Neural progenitor cell (in vitro differentiated cells): ENCODE data around the gene MBP. TPM values are rescaled to one million over a fixed set of nuclear protein-coding genes. Genes with fewer than 3 reads are reported as not detected.

ENCODE experiments used
- DNase-seq: peaks from one replicate; pipeline ENCODE4 v3.0.0-alpha.2; 2016; ENCODE audit warnings: low spot score
- H2AFZ ChIP-seq: fragments of 200-600 bp; sonication (generic); replicated peaks from 2 replicates; pipeline ENCODE4 v1.6.1; 2016; ENCODE audit warnings: antibody characterized with exemption
- H3F3A ChIP-seq: fragments of 200-600 bp; sonication (generic); 2 replicates; pipeline ENCODE4 v1.6.1; 2016; ENCODE audit warnings: antibody characterized with exemption, low read depth
- H3K27ac ChIP-seq: fragments of 200-600 bp; sonication (generic); 2 replicates; pipeline ENCODE4 v1.5.1; 2016; ENCODE audit warnings: mild to moderate bottlenecking
- H3K27me3 ChIP-seq: fragments of 200-600 bp; sonication (generic); 2 replicates; pipeline ENCODE4 v1.6.1; 2016; ENCODE audit warnings: mild to moderate bottlenecking, moderate library complexity
- H3K36me3 ChIP-seq: fragments of 200-600 bp; sonication (generic); 2 replicates; pipeline ENCODE4 v1.5.1; 2016
- H3K4me1 ChIP-seq: fragments of 200-600 bp; sonication (generic); 2 replicates; pipeline ENCODE4 v1.6.1; 2016; ENCODE audit warnings: mixed run types
- H3K4me2 ChIP-seq: fragments of 200-600 bp; sonication (generic); 2 replicates; pipeline ENCODE4 v1.6.1; 2016
- H3K4me3 ChIP-seq: fragments of 200-600 bp; sonication (generic); 2 replicates; pipeline ENCODE4 v1.5.1; 2016
- H3K79me2 ChIP-seq: fragments of 200-600 bp; sonication (generic); 2 replicates; pipeline ENCODE4 v1.6.1; 2016; ENCODE audit warnings: low read depth
- H3K9ac ChIP-seq: fragments of 200-600 bp; sonication (generic); 2 replicates; pipeline ENCODE4 v1.6.1; 2016
- H3K9me3 ChIP-seq: fragments of 200-600 bp; sonication (generic); 2 replicates; pipeline ENCODE4 v1.5.1; 2016; ENCODE audit warnings: low read depth
- H4K20me1 ChIP-seq: fragments of 200-600 bp; sonication (generic); 2 replicates; pipeline ENCODE4 v1.6.1; 2016; ENCODE audit warnings: low read depth
- H3K27ac Mint-ChIP-seq: 3 replicates; pipeline ENCODE4 v1.8.0; 2021; ENCODE audit warnings: mixed read lengths
- H3K27me3 Mint-ChIP-seq: 2 replicates; pipeline ENCODE4 v1.8.0; 2022; ENCODE audit warnings: low read depth, mild to moderate bottlenecking, inconsistent platforms, moderate library complexity, mixed read lengths; ENCODE audit not compliant: insufficient read depth
- H3K36me3 Mint-ChIP-seq: 3 replicates; pipeline ENCODE4 v1.8.0; 2021; ENCODE audit warnings: mixed read lengths
- H3K4me1 Mint-ChIP-seq: 3 replicates; pipeline ENCODE4 v1.8.0; 2021; ENCODE audit warnings: mixed read lengths
- H3K4me3 Mint-ChIP-seq: 3 replicates; pipeline ENCODE4 v1.8.0; 2021; ENCODE audit warnings: mild to moderate bottlenecking, moderate library complexity, mixed read lengths
- H3K9me3 Mint-ChIP-seq: 3 replicates; pipeline ENCODE4 v1.8.0; 2020; ENCODE audit warnings: mixed read lengths
- CTCF ChIP-seq: fragments of 200-600 bp; sonication (generic); IDR thresholded peaks from 2 replicates; pipeline ENCODE4 v1.5.1; 2017; ENCODE audit warnings: antibody characterized with exemption, mild to moderate bottlenecking
- EZH2 ChIP-seq: fragments of 200-600 bp; sonication (generic); IDR thresholded peaks from 2 replicates; pipeline ENCODE4 v1.6.1; 2017; ENCODE audit warnings: antibody characterized with exemption, mild to moderate bottlenecking, moderate library complexity
- EZH2phosphoT487 ChIP-seq: fragments of 200-600 bp; sonication (generic); IDR thresholded peaks from 2 replicates; pipeline ENCODE4 v1.6.1; 2017; ENCODE audit warnings: antibody characterized with exemption
- total RNA-seq: library from RNA; depleted of rRNA; stranded (reverse); fragments of >200 nt; gene quantifications from 2 replicates; pipeline ENCODE4 v1.2.3, GENCODE V29; 2015; ENCODE audit warnings: low replicate concordance

MBP gene
- total RNA-seq, 1 donor from 2014 or later, result 0.64 TPM

GRCh38 chr18:77025123-77025522 is 107.5 kb downstream of the MBP start:
- TF ChIP-seq EZH2 (no peak), CTCF (no peak), EZH2phosphoT487 (no peak)
- H3F3A ChIP-seq, result no peaks in the 10 kb centered on the region
- H3K4me2 ChIP-seq, result no peak overlapping the region
- Mint-ChIP-seq H3K27me3 (no peaks in the 10 kb centered on the region), H3K27ac (no peak overlapping the region), H3K9me3 (peaks cover 5% of the 10 kb centered on the region), H3K4me3 (no peak overlapping the region), H3K4me1 (peaks cover 7% of the 10 kb centered on the region), H3K36me3 (no peaks in the 10 kb centered on the region)
- no peaks in the 10 kb centered on the region for H3K27me3 ChIP-seq
- H4K20me1 ChIP-seq, result no peaks in the 10 kb centered on the region
- H3K4me3 ChIP-seq, result no peak overlapping the region
- DNase-seq, result no peak
- H3K9ac ChIP-seq, result no peak overlapping the region
- H3K36me3 ChIP-seq, result no peaks in the 10 kb centered on the region
- H3K4me1 ChIP-seq, result no peaks in the 10 kb centered on the region
- no peak overlapping the region for H2AFZ ChIP-seq
- no peaks in the 10 kb centered on the region for H3K9me3 ChIP-seq
- H3K79me2 ChIP-seq, result no peaks in the 10 kb centered on the region
- H3K27ac ChIP-seq, result no peak overlapping the region

- no peak overlapping the region for H3K4me2 ChIP-seq
- no peaks in the 10 kb centered on the region for H3K4me1 ChIP-seq
- TF ChIP-seq EZH2 (no peak), EZH2phosphoT487 (no peak), CTCF (no peak)
- Mint-ChIP-seq H3K27ac (no peak overlapping the region), H3K36me3 (no peaks in the 10 kb centered on the region), H3K9me3 (peaks cover 2% of the 10 kb centered on the region), H3K4me3 (no peak overlapping the region), H3K4me1 (peaks cover 6% of the 10 kb centered on the region), H3K27me3 (peaks cover 2% of the 10 kb centered on the region)
- H3F3A ChIP-seq, result no peaks in the 10 kb centered on the region
- no peaks in the 10 kb centered on the region for H4K20me1 ChIP-seq
- H3K4me3 ChIP-seq, result no peak overlapping the region
- no peak overlapping the region for H2AFZ ChIP-seq
- no peaks in the 10 kb centered on the region for H3K27me3 ChIP-seq
- no peaks in the 10 kb centered on the region for H3K9me3 ChIP-seq
- no peak overlapping the region for H3K9ac ChIP-seq
- no peaks in the 10 kb centered on the region for H3K79me2 ChIP-seq
- no peak for DNase-seq
- H3K36me3 ChIP-seq, result no peaks in the 10 kb centered on the region
- no peak overlapping the region for H3K27ac ChIP-seq
These were observed 108.1 kb downstream of the MBP start for GRCh38 chr18:77024476-77024875.

- Histone ChIP-seq H3K27ac (no peak overlapping the region), H3K4me1 (no peaks in the 10 kb centered on the region), H3F3A (no peaks in the 10 kb centered on the region), H3K36me3 (no peaks in the 10 kb centered on the region), H3K4me3 (no peak overlapping the region), H4K20me1 (no peaks in the 10 kb centered on the region), H3K9ac (no peak overlapping the region), H2AFZ (no peak overlapping the region), H3K9me3 (no peaks in the 10 kb centered on the region), H3K4me2 (no peak overlapping the region), H3K79me2 (no peaks in the 10 kb centered on the region), H3K27me3 (no peaks in the 10 kb centered on the region)
- peaks cover 6% of the 10 kb centered on the region for H3K4me1 Mint-ChIP-seq
- DNase-seq, result no peak
- H3K27ac Mint-ChIP-seq, result no peak overlapping the region
- peaks cover 2% of the 10 kb centered on the region for H3K27me3 Mint-ChIP-seq
- peaks cover 8% of the 10 kb centered on the region for H3K9me3 Mint-ChIP-seq
- H3K4me3 Mint-ChIP-seq, result no peak overlapping the region
- no peaks in the 10 kb centered on the region for H3K36me3 Mint-ChIP-seq
- TF ChIP-seq EZH2phosphoT487 (no peak), EZH2 (no peak), CTCF (no peak)
These were observed 109.3 kb downstream of the MBP start for GRCh38 chr18:77023102-77023782.
